ENCODE data around the gene SARDH.
"Not testable (repeated sequence)": the region's sequence is repeated elsewhere in the genome, so short reads cannot be mapped to it uniquely, and the experiment has no call there.

SARDH gene

GRCh38 chr9:133769511-133770075 lies 31.4 kb upstream of the SARDH start:
- TF ChIP-seq CTCF (IDR thresholded peaks at IDR 0.05; ENCODE audit: low read length, missing control alignments) = no peak
- no peak overlapping the region for H3K4me3 ChIP-seq (replicated peaks; ENCODE audit: low read depth, low read length)
- DNase-seq (ENCODE audit: low read depth) = no peak

GRCh38 chr9:133768859-133769510 lies 30.8 kb upstream of the SARDH start:
- no peak for TF ChIP-seq CTCF (IDR thresholded peaks at IDR 0.05; ENCODE audit: low read length, missing control alignments)
- no peak for DNase-seq (ENCODE audit: low read depth)
- H3K4me3 ChIP-seq (replicated peaks; ENCODE audit: low read depth, low read length) = no peak overlapping the region

DNA sequence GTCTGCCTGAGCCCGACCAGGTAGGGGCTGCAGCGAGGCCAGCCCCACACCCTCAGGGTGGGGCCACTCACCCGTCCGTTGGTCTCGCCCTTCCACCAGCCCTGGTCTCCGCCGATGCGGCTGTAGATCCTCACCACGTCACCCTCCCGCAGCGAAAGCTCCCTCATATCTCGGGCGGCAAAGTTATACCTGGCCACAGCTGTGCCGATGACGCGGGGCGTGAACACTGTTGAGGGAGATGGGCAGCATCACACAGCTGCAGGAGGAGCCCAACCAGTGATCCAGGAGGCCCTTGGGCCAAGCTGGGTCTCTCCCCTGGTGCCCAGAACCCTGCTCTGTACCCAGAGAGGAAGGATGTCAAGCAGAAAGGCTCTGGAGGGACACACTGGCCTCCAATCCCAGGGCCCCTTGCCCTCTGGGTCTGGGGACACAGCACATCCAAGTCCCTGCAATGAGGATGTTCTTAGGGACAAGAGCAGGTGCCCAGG lies 30.3 kb upstream of the SARDH start:
- TF ChIP-seq CTCF (IDR thresholded peaks at IDR 0.05; ENCODE audit: low read length, missing control alignments) = no peak
- no peak for DNase-seq (ENCODE audit: low read depth)
- no peak overlapping the region for H3K4me3 ChIP-seq (replicated peaks; ENCODE audit: low read depth, low read length)

- TF ChIP-seq CTCF (IDR thresholded peaks at IDR 0.05; ENCODE audit: low read length, missing control alignments) = no peak
- DNase-seq (ENCODE audit: low read depth) = no peak
- H3K4me3 ChIP-seq (replicated peaks; ENCODE audit: low read depth, low read length) = no peak overlapping the region
These were observed 29.5 kb upstream of the SARDH start for GRCh38 chr9:133767625-133768024.

DNA sequence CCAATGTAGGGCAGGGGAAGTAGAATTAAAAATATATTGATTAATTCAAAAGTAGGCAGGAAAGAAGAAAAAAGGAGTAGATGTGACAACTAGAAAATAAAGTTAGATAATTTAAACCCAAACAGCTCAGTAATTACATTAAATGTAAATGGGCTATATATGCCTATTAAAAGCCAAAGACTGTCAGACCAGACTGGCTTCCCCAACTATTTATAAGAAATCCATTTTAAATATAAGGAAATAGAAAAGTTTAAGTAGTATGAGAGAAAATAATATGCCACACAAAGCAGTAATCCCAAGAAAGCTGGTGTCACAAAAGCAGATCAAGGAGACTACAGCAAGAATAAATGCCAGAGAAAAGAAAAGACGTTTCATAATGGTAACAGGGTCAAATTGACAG lies 28.9 kb upstream of the SARDH start:
- DNase-seq (ENCODE audit: low read depth) = no peak
- TF ChIP-seq CTCF (IDR thresholded peaks at IDR 0.05; ENCODE audit: low read length, missing control alignments) = no peak
- H3K4me3 ChIP-seq (replicated peaks; ENCODE audit: low read depth, low read length) = no peak overlapping the region

DNA sequence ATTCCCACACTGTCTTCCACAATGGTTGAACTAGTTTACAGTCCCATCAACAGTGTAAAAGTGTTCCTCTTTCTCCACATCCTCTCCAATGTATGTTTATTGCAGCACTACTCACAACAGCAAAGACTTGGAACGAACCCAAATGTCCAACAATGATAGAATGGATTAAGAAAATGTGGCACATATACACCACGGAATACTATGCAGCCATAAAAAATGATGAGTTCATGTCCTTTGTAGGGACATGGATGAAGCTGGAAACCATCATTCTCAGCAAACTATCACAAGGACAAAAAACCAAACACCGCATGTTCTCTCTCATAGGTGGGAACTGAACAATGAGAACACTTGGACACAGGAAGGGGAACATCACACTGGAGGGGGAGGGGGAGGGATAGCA lies 28.1 kb upstream of the SARDH start:
- not testable (repeated sequence) for H3K4me3 ChIP-seq (replicated peaks; ENCODE audit: low read depth, low read length); DNase-seq (ENCODE audit: low read depth)

GRCh38 chr9:133763272-133764183 lies 25.4 kb upstream of the SARDH start:
- H3K4me3 ChIP-seq (replicated peaks; ENCODE audit: low read depth, low read length) = no peak overlapping the region
- no peak for TF ChIP-seq CTCF (IDR thresholded peaks at IDR 0.05; ENCODE audit: low read length, missing control alignments)
- peak; percentile 46 for DNase-seq (ENCODE audit: low read depth)

All from fibroblast of pulmonary artery (primary cell).